GM18511 (cell line): ENCODE measurements around the gene ARL2BP.

Experiments
- ATAC-seq: cut with Tn5 transposase; IDR thresholded peaks from one replicate; pipeline ENCODE4 v1.9.1; 2021; ENCODE audit warnings: mild to moderate bottlenecking, moderate library complexity; ENCODE audit not compliant: unreplicated experiment

ARL2BP gene

GRCh38 chr16:57281791-57282190 is 36.7 kb downstream of the ARL2BP start:
- ATAC-seq: no peak

- ATAC-seq: no peak
Measured at GRCh38 chr16:57282510-57283213, 37.6 kb downstream of the ARL2BP start.

GRCh38 chr16:57283214-57283958 is 38.3 kb downstream of the ARL2BP start:
- no peak for ATAC-seq

DNA sequence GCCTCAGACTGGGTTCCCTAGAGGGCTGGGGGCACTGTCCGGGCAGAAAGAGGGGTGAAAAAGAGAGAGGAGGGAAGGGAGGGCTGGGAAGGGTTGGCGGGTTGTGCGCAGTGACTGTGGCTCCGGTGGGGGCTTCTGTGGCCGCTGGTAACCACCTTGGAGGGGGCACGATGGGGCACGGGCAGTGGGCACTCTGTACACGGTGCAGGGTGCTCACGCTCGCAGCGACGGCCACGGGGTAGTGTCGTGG is 38.8 kb downstream of the ARL2BP start:
- ATAC-seq: no peak

GRCh38 chr16:57284209-57284951 is 39.3 kb downstream of the ARL2BP start, which contains the start of gene PLLP:
PLLP (minus strand) TSS chr16:57284672; CDS start chr16:57284540, 132 bp downstream.
- ATAC-seq: no peak

GRCh38 chr16:57284952-57285363 is 39.9 kb downstream of the ARL2BP start:
- ATAC-seq: no peak

GRCh38 chr16:57285379-57285778 is 40.3 kb downstream of the ARL2BP start:
- ATAC-seq: no peak

- ATAC-seq: no peak
Measured at GRCh38 chr16:57289391-57290257, 44.6 kb downstream of the ARL2BP start.

DNA sequence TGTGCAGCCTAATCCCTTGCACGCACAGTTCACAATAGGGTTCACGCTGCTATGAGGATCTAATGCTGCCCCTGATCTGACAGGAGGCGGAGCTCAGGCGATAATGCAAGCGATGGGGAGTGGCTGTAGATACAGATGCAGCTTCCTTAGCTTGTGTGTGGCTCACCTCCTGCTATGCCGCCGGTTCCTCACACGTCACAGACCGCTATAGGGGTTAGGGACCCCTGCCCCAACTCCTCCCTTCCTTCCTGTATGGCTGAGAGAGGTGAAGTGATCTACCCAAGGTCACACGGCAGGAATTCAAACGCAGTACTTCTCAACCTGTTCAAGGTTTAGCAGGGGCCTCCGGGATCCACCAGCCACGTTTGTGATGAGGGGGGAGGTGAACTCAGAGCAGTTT is 52.8 kb downstream of the ARL2BP start:
- ATAC-seq: no peak

GRCh38 chr16:57299009-57299718 is 54.1 kb downstream of the ARL2BP start:
- ATAC-seq: peak; percentile 33

DNA sequence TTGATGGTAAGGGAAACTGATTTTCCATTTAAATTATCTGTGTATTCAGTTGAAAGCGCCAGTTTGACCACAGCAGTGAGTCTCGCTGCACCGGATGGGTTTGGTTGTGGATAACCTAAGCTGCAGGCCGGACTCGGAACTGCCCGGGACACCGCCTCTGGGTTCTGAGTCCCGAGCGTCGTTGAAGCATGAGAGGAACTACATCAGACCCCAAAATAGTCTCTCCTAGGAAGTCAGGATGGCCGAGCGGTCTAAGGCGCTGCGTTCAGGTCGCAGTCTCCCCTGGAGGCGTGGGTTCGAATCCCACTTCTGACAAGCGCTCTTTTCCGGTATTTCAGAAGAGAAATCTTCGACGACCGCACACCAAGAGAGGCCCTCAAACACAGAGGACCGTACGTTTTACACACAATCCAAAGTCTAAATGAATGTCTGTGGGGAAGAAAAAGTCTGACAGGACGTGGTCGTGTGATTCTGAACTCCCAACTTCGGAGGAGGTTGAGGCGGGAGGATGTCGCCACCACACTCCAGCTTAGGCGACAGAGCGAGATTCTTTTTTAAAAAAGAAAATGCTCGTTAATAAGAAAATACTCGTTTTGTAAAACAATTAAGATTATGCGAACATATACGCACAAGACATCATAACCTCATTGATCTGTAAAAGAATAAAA is 54.8 kb downstream of the ARL2BP start:
- peak; percentile 58 for ATAC-seq

DNA sequence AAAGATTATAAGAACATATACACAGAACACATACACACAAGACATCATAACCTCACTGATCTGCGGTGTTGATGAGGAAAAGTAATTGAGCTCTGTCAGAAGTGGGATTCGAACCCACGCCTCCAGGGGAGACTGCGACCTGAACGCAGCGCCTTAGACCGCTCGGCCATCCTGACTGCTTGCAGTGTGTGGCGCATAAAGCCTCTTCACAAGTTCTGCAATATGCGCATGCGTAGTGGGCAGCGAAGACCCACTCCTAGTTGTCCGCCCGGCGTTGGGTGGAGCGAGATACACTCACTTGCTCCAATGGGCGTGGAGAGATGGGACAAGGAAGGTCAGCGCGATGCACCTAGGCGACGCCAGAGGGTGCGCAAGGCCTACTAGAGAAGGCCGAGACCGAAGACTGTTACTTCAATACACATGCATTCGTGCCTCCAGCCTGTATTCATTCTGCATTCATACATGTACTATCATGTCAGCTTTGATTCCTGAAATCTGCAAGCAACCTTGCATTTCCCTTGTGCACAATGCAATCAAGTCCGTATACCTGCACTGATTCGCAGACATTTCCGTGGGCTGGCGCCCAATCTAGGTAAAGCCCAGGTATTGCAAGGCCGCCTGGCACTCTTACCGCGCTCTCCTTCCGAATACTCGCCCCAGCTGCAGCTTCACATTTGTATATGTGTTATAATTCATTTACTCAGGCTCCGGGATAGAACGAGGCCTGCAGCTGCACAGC is 55.5 kb downstream of the ARL2BP start:
- peak; percentile 84 for ATAC-seq

DNA sequence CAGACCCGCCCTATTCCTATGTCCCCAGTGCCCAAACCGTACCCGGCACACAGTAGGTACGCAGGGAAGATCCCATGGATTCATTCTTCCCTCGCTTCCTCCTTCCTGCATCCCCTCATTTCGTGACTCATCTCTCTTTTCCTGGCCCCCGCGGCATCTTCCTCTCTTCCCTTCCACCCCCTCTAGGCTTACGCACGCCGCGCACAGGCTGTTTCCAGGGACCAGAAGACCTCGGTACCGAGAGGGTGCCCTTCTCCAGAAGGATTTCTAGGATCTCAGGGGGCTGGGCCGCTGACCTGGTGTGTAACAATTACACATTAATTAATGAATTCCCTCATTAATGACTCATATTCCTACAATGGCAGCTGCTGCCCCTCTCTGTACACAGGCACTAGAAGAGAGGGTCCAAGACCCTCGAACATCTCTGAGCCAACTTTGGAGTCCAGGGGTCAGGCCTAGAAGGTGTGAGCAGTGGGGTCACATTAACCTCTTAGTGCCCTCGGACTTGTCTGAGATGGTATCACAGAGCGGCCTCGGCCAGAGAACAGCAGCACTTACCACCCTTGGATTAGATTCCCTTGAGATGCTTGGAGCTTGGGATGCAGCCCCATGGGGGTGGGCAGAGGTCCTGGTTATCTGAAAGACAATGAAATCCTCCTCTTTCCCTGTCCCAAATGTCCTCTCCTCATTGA is 56.2 kb downstream of the ARL2BP start:
- no peak for ATAC-seq
